GM19023 (cell line): ENCODE data around the gene HMX1.

ENCODE experiments used
- ATAC-seq: cut with Tn5 transposase; IDR thresholded peaks from one replicate; pipeline ENCODE4 v1.9.1; 2021; ENCODE audit warnings: mild to moderate bottlenecking, moderate library complexity; ENCODE audit not compliant: unreplicated experiment

Gene HMX1

GRCh38 chr4:8821151-8821950 is 50.3 kb downstream of the HMX1 start:
- no peak for ATAC-seq

- no peak for ATAC-seq
Measured at GRCh38 chr4:8820178-8821102, 51.2 kb downstream of the HMX1 start.

- ATAC-seq: no peak
Measured at GRCh38 chr4:8819473-8820177, 52.0 kb downstream of the HMX1 start.

GRCh38 chr4:8819019-8819418 is 52.6 kb downstream of the HMX1 start:
- no peak for ATAC-seq

GRCh38 chr4:8818063-8818881 is 53.4 kb downstream of the HMX1 start:
- no peak for ATAC-seq

- ATAC-seq: no peak
Measured at GRCh38 chr4:8817813-8818062, 53.9 kb downstream of the HMX1 start.

- ATAC-seq: no peak
Measured at GRCh38 chr4:8817096-8817812, 54.4 kb downstream of the HMX1 start.
